GM19324 (cell line): ENCODE measurements around the gene SIK1.
"Not testable (repeated sequence)": the region's sequence is repeated elsewhere in the genome, so short reads cannot be mapped to it uniquely, and the experiment has no call there.

Source experiments
- ATAC-seq: cut with Tn5 transposase; IDR thresholded peaks from one replicate; pipeline ENCODE4 v1.9.1; 2021; ENCODE audit warnings: mild to moderate bottlenecking, moderate library complexity; ENCODE audit not compliant: unreplicated experiment, low FRiP score

Gene SIK1

GRCh38 chr21:43426404-43427241 lies at the start of gene SIK1:
SIK1 (minus strand) TSS chr21:43427131; CDS start chr21:43426178, 953 bp downstream.
- ATAC-seq, result peak; percentile 6

DNA sequence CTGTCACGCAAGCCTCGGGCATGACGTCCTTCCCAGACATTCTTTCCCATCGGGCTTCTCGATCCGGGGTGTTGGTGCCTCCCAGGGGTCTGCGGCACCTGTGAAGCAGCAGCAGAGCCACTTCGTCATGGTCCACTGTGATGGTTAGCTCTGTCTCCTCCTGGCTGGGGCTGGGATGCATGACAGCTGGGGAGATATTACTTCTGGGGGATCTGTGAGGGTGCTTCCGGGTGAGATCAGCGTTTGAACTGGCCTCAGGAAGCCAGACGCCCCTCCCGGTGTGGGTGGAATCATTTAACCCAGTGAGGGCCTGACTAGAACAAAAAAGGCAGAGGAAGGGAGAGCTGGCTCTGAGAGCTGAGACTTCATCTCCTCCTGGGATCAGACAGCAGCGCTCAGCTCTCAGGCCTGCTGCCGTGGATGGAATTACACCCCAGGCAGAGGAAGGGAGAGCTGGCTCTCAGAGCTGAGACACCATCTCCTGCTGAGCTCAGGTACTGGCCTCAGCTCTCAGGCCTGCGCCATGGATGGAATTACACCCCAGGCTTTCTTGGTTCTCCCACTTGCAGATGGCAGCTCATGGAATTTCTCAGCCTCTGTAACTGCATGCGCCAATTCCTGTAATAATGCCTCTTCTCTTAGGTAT lies 44.8 kb upstream of the SIK1 start:
- not testable (repeated sequence) for ATAC-seq

- not testable (repeated sequence) for ATAC-seq
These were observed 43.0 kb upstream of the SIK1 start for GRCh38 chr21:43469719-43470458.

GRCh38 chr21:43467785-43468184 lies 40.9 kb upstream of the SIK1 start:
- ATAC-seq, result no peak

DNA sequence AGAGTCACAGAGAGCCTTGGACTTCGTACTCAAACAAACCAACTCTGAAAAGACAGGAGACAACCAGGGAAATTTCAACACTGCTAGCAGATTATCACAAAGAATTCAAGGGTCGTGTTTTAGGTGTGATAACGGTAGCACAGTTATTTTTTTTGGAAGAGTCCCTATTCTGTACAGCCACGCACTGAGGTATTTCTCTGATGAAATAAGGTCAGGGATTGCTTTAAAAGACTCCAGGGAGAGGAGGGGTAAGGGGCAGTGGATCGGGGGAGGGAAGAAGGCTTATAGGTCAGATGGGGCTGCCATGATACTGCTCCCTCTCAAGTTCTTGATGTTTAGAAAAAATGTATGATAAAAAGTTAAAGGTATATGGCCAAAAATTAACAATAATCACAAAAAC lies 38.2 kb upstream of the SIK1 start:
- not testable (repeated sequence) for ATAC-seq

GRCh38 chr21:43463498-43464261 lies 36.7 kb upstream of the SIK1 start:
- not testable (repeated sequence) for ATAC-seq

- not testable (repeated sequence) for ATAC-seq
These were observed 36.0 kb upstream of the SIK1 start for GRCh38 chr21:43462932-43463331.

GRCh38 chr21:43460475-43460874 lies 33.5 kb upstream of the SIK1 start:
- ATAC-seq, result not testable (repeated sequence)

GRCh38 chr21:43458995-43459394 lies 32.1 kb upstream of the SIK1 start:
- not testable (repeated sequence) for ATAC-seq

- not testable (repeated sequence) for ATAC-seq
These were observed 29.8 kb upstream of the SIK1 start for GRCh38 chr21:43456616-43457314.

DNA sequence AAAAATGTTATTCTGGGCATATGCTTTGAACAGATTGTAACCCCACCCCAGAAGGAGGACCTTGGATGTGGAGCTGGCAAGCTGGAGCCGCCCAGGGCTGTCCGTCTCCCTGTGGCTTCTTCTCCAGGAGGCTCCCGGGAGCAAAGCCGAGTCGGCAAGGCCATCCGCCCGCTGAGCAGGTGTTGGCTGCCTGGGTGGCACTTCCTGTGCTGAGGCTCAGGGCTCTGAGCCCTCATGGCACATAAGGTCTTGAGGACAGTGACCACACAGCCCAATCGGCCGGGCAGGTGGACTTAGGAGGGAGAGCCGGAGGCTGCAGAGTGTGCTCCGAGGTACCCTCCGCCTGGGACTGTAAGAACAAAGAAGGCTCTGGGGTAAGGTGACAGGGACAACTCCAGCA lies 28.8 kb upstream of the SIK1 start:
- ATAC-seq, result not testable (repeated sequence)

DNA sequence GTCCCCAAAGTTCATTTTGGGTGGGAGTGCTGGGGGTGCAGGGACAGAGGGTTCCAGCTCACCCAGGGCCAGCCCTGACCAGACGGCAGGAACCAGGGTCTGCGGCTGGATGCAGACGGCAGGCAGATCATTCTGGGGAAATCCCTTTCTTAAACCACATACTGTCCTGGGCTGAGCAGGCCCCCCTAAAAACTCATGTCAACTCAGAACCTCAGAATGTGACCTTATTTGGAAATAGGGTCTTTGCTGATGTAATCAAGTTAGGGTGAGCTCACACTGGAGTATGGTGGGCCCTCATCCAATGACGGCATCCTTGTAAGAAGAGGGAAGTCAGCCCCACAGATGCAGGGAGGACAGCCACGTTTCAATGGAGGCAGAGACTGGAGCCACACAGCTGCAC lies 27.2 kb upstream of the SIK1 start:
- not testable (repeated sequence) for ATAC-seq

- not testable (repeated sequence) for ATAC-seq
These were observed 24.9 kb upstream of the SIK1 start for GRCh38 chr21:43451850-43452249.

DNA sequence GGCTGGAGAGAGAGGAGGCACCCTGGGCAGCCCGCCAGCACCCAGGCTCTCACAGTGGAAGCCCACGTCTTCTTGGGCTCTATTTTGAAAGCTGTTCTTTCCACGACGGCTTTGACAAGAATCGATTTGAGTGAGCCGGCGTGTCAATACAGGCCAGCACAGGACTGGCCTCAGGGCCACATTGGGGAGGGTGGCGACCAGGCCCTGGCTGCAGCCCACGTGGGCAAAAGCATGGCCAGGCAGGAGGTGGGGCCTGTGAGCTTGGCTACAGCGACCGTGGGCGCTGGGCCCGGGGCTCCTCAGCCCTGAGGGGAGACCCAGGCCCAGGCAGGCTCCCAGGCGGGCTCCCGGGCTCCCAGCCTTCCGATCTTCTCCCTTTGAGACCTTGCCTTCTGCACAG lies 23.4 kb upstream of the SIK1 start:
- ATAC-seq, result not testable (repeated sequence)

DNA sequence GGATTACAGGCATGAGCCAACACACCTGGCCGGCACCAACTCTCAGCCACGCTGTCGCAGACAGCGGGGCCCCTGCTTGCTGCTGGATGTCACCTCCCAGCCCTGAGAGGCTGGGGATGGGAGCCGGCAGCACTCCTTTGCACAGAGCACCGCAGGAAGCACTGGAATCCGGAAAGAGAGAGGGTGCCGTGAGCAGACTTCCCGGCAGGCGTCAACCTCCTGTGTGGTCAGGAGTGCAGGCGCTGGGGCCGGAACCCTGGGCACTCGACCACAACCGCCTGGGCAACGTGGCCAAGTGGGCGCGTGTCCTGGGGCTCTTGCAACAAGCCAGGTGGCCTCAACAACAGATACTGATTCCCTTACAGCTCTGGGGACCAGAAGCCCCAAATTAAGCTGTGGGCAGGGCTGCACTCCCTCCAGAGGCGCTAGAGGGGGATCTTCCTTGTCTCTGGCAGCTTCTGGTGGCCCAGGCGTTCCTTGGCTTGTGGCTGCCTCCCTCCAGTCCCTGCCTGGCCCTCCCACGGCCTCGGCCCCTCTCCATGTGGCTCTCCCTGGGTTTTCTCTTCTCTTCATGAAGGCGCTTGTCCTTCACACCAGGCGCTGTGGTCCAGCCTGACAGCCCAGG lies 20.5 kb upstream of the SIK1 start:
- ATAC-seq, result not testable (repeated sequence)

DNA sequence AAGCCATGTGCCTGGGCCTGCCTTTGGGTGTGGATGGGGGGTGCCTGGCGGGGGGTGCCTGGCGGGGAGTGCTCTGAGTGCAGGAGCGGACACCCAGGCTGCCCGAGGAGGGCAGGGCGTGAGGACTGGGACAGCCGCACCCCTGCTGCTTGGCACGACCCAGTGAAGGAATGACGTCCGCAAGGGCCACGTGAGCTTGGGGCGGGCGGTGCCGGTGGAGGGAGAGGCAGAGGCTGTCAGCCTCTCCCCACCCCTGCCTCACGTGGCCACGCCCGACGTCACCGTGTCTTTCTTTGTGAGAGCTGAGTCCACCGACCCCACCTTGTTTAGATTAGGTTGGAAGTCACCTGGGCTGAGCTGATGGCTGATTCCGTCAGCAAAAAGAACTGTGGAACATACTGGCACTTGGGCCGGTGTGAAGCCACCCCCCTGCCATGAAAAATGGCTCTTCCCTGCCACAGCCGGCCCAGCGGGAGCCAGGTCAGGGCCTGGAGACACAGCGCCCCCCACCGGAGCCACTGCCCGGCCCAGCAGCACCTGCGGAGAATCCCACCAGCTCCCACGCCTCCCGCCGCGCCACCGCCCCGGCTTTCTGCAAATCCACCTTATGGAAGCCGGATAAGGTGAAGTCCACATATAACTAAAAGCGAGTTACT lies 19.5 kb upstream of the SIK1 start:
- ATAC-seq, result not testable (repeated sequence)

- ATAC-seq, result not testable (repeated sequence)
These were observed 17.6 kb upstream of the SIK1 start for GRCh38 chr21:43444524-43444923.

DNA sequence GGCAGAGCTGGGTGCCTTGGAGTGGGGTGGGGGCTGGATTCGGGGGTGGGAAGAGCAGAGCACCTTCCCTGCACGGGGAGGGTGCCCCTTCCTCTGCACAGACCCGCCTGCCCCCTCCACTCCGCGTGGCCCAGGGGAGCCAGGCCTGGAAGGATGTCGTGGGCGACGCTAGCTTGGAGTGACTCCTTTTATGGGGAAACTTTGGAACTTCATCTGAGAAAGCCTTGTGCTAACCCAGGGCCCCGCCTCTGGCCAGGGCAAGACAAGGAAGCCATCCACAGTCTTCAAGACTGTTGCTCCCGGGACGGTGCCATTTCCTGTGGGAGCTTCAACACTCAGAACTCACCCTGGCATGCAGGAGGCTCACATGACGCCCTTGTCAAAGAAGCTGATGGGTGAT lies 15.6 kb upstream of the SIK1 start:
- ATAC-seq, result not testable (repeated sequence)
